K562 (cell line): ENCODE results near the gene SPAG7. TPM values are rescaled to one million over a fixed set of nuclear protein-coding genes. Genes with fewer than 3 reads are reported as not detected.

Source experiments
- BHLHE40 ChIP-seq: IDR thresholded peaks from 2 replicates; pipeline ENCODE4 v1.6.1; 2011; ENCODE audit warnings: low read length, improper control_type of control experiment
- CEBPG ChIP-seq, 3 experiments: fragments of 200-800 bp in 1 of 3; sonication (Bioruptor generic) in 1 of 3; sonication (generic) in 1 of 3; formaldehyde crosslinking in 1 of 3; IDR thresholded peaks in 2 of 3; conservative IDR thresholded peaks in 1 of 3; 2 replicates each; pipeline versions ENCODE4 v1.6.1 to v1.8.0; 2016 to 2022; ENCODE audit warnings: missing compliant biosample characterization in 2 of 3, missing genetic modification characterization in 2 of 3, mild to moderate bottlenecking in 1 of 3, missing genetic modification reagents in 1 of 3
- CXXC5 ChIP-seq: fragments of 250-450 bp; sonication (Bioruptor Pico); IDR thresholded peaks from 2 replicates; pipeline ENCODE4 v1.8.0; 2022; ENCODE audit warnings: inconsistent platforms, mild to moderate bottlenecking, moderate library complexity
- DMBX1 ChIP-seq: fragments of 250-450 bp; sonication (Bioruptor Pico); IDR thresholded peaks from 2 replicates; pipeline ENCODE4 v1.8.0; 2022; ENCODE audit warnings: inconsistent platforms, mild to moderate bottlenecking, moderate library complexity, borderline replicate concordance
- JUND ChIP-seq, 2 experiments: IDR thresholded peaks; 2 replicates in 1 of 2; 3 replicates in 1 of 2; pipeline ENCODE4 v1.6.1; 2011; ENCODE audit warnings: borderline replicate concordance in 2 of 2, low read depth in 2 of 2, low read length in 2 of 2, improper control_type of control experiment in 1 of 2, missing biosample characterization in 1 of 2, missing genetic modification characterization in 1 of 2, missing genetic modification reagents in 1 of 2
- MYBL2 ChIP-seq, 2 experiments: fragments of 450-650 bp in 1 of 2; sonication (generic) in 1 of 2; formaldehyde crosslinking in 1 of 2; IDR thresholded peaks; 2 replicates each; pipeline versions ENCODE4 v1.6.1 to v1.8.1; 2017 to 2022; ENCODE audit warnings: borderline replicate concordance in 1 of 2, inconsistent platforms in 1 of 2, low read depth in 1 of 2, mild to moderate bottlenecking in 1 of 2, missing genetic modification reagents in 1 of 2, moderate library complexity in 1 of 2
- MYC ChIP-seq, 2 experiments: fragments of 250-450 bp in 1 of 2; sonication (Bioruptor Pico) in 1 of 2; IDR thresholded peaks; 2 replicates each; pipeline versions ENCODE4 v1.5.1 to v1.6.1; 2012 to 2021; ENCODE audit warnings: low read depth in 2 of 2, borderline replicate concordance in 1 of 2, improper control_type of control experiment in 1 of 2, low read length in 1 of 2, mild to moderate bottlenecking in 1 of 2, moderate library complexity in 1 of 2
- RBM15 ChIP-seq: fragments of 200-400 bp; formaldehyde crosslinking; IDR thresholded peaks from 2 replicates; pipeline ENCODE4 v1.6.1; 2018; ENCODE audit warnings: mild to moderate bottlenecking, low read length, moderate library complexity; ENCODE audit not compliant: insufficient read depth
- RCOR1 ChIP-seq, 2 experiments: IDR thresholded peaks; 2 replicates each; pipeline ENCODE4 v1.6.1; 2012; ENCODE audit warnings: low read depth in 2 of 2, low read length in 2 of 2, borderline replicate concordance in 1 of 2, improper control_type of control experiment in 1 of 2
- REST ChIP-seq, 2 experiments: fragments of 450-650 bp; formaldehyde crosslinking in 1 of 2; IDR thresholded peaks; 2 replicates each; pipeline versions ENCODE4 v1.4.0 to v1.6.1; 2014 to 2020; ENCODE audit warnings: mild to moderate bottlenecking in 2 of 2, borderline replicate concordance in 1 of 2, low read depth in 1 of 2
- SLC30A9 ChIP-seq: fragments of 250-450 bp; sonication (Bioruptor Pico); IDR thresholded peaks from 2 replicates; pipeline ENCODE4 v1.8.0; 2022; ENCODE audit warnings: mild to moderate bottlenecking, moderate library complexity
- SREBF2 ChIP-seq: sonication (generic); formaldehyde crosslinking; IDR thresholded peaks from 2 replicates; pipeline ENCODE4 v1.4.0; 2020; ENCODE audit warnings: mild to moderate bottlenecking, missing genetic modification reagents
- ZNF778 ChIP-seq: fragments of 450-650 bp; formaldehyde crosslinking; IDR thresholded peaks from 2 replicates; pipeline ENCODE4 v1.4.0; 2020; ENCODE audit warnings: mild to moderate bottlenecking, moderate library complexity
- polyA plus RNA-seq, 8 experiments: library from polyadenylated mRNA; depleted of rRNA in 4 of 8; stranded (reverse) in 5 of 8; unstranded in 3 of 8; fragments of >200 nt; fragmentation: Nextera tagmentation in 2 of 8; fragmentation: Illumina TruSeq in 1 of 8; extraction: Ambion mirVana in 2 of 8; extraction: Trizol in 1 of 8; gene quantifications; 2 replicates each; pipeline versions ENCODE4 v1.2.1 to v1.2.3, GENCODE V29; 2011 to 2014; ENCODE audit warnings: inconsistent platforms in 1 of 8, missing spikeins in 1 of 8
- total RNA-seq, 7 experiments: library from RNA; depleted of rRNA in 6 of 7; stranded (reverse); fragments of >200 nt in 6 of 7; fragmentation: Illumina TruSeq in 2 of 7; extraction: Trizol in 2 of 7; gene quantifications; 2 replicates each; pipeline versions ENCODE4 v1.2.1 to v1.2.3, GENCODE V29; 2011 to 2021; ENCODE audit warnings: low replicate concordance in 1 of 7

The SPAG7 gene
- total and polyA plus RNA-seq, 9 of the 15 experiments (the other 6 are each of a cell fraction or from before 2014, with no cell fraction given): 5.6 to 53.5 (median 36.3) TPM

- TF ChIP-seq MYBL2 (IDR thresholded peaks at IDR 0.05; ENCODE audit: low read depth) (no peak), MYBL2 (CRISPR knock-in tag; IDR thresholded peaks at IDR 0.05; ENCODE audit: borderline replicate concordance) (no peak), SREBF2 (CRISPR knock-in tag) (no peak), ZNF778 (CRISPR knock-in tag) (no peak), JUND (IDR thresholded peaks at IDR 0.05; ENCODE audit: borderline replicate concordance, low read depth, low read length) (peak; percentile 98), JUND (tag; IDR thresholded peaks at IDR 0.05; ENCODE audit: borderline replicate concordance, low read depth, low read length) (peak; percentile 97), BHLHE40 (no peak), REST (IDR thresholded peaks at IDR 0.05; ENCODE audit: borderline replicate concordance) (peak; percentile 21; the same call in 1 of the 2 replicates), REST (CRISPR knock-in tag; IDR thresholded peaks at IDR 0.05; ENCODE audit: low read depth) (no peak), RCOR1 (IDR thresholded peaks at IDR 0.05; ENCODE audit: borderline replicate concordance in 1 of 2, low read depth in 2 of 2, low read length in 2 of 2) (peak in 1 of 2 experiments; percentile 52; a peak in 1 of 4 replicates), RBM15 (no peak), MYC (IDR thresholded peaks at IDR 0.05; ENCODE audit: low read depth, low read length) (peak; percentile 24; the same call in 1 of the 2 replicates), MYC (CRISPR knock-in tag; IDR thresholded peaks at IDR 0.05; ENCODE audit: borderline replicate concordance, low read depth) (no peak), CEBPG (CRISPR knock-in tag; IDR thresholded peaks at IDR 0.05) (peak; percentile 10; the same call in 1 of the 2 replicates), CEBPG (tag; conservative IDR thresholded peaks at IDR 0.05 in 1 of 2, IDR thresholded peaks at IDR 0.05 in 1 of 2) (no peak), DMBX1 (no peak), SLC30A9 (CRISPR knock-in tag) (no peak), CXXC5 (no peak)
Observed at GRCh38 chr17:4945176-4945943, 22.3 kb downstream of the SPAG7 start (continued).
